Measurements from ENCODE around the gene GNAS.

GRCh38 chr20:58822149-58822548 is 30.4 kb upstream of the GNAS start:
- TF ChIP-seq CTCF (IDR thresholded peaks at IDR 0.05) (no peak), POLR2A (IDR thresholded peaks at IDR 0.05) (no peak), POLR2AphosphoS5 (IDR thresholded peaks at IDR 0.05; ENCODE audit: insufficient read depth in 1 of 2, low read depth in 1 of 2) (no peak)

All from vagina (tissue), 2 donors.